Posterior cingulate gyrus (tissue), 11 donors: Measurements from ENCODE around the gene TAF1A.

Experiments
- DNase-seq, 10 donors: peaks; one replicate each; pipeline versions ENCODE4 v3.0.0 to v3.0.0-alpha.2; 2020 to 2021; ENCODE audit warnings: mixed read lengths in 3 of 10
- intact Hi-C: fragments of 100-400 bp; cut with DNase I; formaldehyde crosslinking; loops from one replicate; pipeline ENCODE4 v1.15.1; 2023

TAF1A gene

GRCh38 chr1:222540598-222540995, 49.1 kb downstream of the TAF1A start:
- no peak for DNase-seq

GRCh38 chr1:222539951-222540597, 49.7 kb downstream of the TAF1A start:
- intact Hi-C loops: no loop called here

More at GRCh38 chr1:222540598-222540995, 49.1 kb downstream of the TAF1A start:
- intact Hi-C loops: no loop called here

GRCh38 chr1:222535455-222535854, 54.3 kb downstream of the TAF1A start:
- DNase-seq: no peak
- intact Hi-C loops: no loop called here

More at GRCh38 chr1:222539951-222540597, 49.7 kb downstream of the TAF1A start:
- DNase-seq: no peak

GRCh38 chr1:222530852-222531251, 58.9 kb downstream of the TAF1A start:
- intact Hi-C loops: no loop called here
- no peak for DNase-seq

- intact Hi-C loops: no loop called here
- no peak for DNase-seq
Measured at GRCh38 chr1:222529916-222530315, 59.8 kb downstream of the TAF1A start.

- intact Hi-C loops: no loop called here
- no peak for DNase-seq
Measured at GRCh38 chr1:222529181-222529580, 60.6 kb downstream of the TAF1A start.

- intact Hi-C loops: no loop called here
- no peak for DNase-seq
Measured at GRCh38 chr1:222525951-222526350, 63.8 kb downstream of the TAF1A start.

- intact Hi-C loops: no loop called here
Measured at GRCh38 chr1:222523852-222524251, 65.9 kb downstream of the TAF1A start.

GRCh38 chr1:222522105-222522915, 67.4 kb downstream of the TAF1A start:
- intact Hi-C loops: no loop called here
- no peak for DNase-seq

More at GRCh38 chr1:222523852-222524251, 65.9 kb downstream of the TAF1A start:
- no peak for DNase-seq

- intact Hi-C loops: no loop called here
- DNase-seq: no peak
Measured at GRCh38 chr1:222521299-222522104, 68.2 kb downstream of the TAF1A start.
